GM12801 (cell line): Measurements from ENCODE around the gene HMX2.

Source experiments
- TF ChIP-seq, protein P1 (sequence below): IDR thresholded peaks from one replicate; pipeline ENCODE4 v1.5.1; 2011; ENCODE audit warnings: control low read depth; ENCODE audit not compliant: insufficient read length; ENCODE audit errors: extremely low read depth

HMX2 gene

DNA sequence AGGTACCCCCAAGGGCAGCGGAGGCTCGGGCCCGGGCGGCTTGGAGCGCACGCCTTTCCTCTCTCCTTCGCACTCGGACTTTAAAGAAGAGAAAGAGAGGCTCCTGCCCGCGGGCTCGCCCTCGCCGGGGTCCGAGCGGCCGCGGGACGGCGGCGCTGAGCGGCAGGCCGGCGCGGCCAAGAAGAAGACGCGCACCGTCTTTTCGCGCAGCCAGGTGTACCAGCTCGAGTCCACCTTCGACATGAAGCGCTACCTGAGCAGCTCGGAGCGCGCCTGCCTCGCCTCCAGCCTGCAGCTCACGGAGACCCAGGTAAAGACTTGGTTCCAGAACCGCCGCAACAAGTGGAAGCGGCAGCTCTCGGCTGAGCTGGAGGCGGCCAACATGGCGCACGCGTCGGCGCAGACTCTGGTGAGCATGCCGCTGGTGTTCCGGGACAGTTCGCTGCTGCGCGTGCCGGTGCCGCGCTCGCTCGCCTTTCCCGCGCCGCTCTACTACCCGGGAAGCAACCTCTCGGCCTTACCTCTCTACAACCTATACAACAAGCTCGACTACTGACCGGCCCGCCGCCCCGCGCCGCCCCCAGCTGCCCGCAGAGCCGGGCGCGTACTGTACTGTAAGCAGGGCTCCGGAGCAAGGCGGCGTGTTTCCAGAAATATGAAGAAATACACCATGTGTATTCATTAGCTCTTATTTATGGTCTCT lies 1.8 kb downstream of the HMX2 start:
- TF ChIP-seq, protein P1, sequence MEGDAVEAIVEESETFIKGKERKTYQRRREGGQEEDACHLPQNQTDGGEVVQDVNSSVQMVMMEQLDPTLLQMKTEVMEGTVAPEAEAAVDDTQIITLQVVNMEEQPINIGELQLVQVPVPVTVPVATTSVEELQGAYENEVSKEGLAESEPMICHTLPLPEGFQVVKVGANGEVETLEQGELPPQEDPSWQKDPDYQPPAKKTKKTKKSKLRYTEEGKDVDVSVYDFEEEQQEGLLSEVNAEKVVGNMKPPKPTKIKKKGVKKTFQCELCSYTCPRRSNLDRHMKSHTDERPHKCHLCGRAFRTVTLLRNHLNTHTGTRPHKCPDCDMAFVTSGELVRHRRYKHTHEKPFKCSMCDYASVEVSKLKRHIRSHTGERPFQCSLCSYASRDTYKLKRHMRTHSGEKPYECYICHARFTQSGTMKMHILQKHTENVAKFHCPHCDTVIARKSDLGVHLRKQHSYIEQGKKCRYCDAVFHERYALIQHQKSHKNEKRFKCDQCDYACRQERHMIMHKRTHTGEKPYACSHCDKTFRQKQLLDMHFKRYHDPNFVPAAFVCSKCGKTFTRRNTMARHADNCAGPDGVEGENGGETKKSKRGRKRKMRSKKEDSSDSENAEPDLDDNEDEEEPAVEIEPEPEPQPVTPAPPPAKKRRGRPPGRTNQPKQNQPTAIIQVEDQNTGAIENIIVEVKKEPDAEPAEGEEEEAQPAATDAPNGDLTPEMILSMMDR, result no peak

DNA sequence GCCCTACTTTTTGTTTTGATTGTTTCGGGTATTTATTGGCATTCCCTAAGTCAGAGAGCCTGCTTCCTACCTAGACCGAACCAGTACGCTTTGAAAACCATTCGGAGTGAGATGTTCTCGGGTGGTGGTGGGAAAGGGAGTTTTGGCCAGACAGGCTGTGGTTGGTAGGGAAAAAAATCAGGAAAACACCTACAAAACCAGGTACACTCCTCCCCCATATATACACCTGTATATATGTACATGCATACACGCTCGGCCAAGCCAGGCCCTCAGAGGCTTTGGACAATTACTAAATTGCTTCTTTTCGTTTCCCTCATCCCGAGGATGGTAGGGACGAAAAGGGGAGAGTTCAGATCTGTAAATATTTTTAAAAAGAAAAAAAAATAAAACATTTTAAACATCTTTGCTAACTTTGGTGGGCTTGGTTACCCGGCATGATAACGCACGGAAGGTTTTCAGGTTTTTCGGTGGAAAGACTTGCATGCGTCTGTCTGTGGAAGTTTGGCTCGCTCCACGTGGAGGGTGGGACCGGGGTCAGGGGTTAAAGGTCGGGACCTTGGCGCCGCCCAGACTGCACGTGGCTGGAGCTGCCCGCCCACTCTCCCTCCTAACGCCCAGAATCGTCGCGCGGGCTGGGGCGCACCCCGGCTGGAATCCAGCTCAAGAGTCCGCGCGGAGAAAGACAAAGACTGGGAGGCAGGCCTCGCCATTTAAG lies 2.5 kb downstream of the HMX2 start:
- TF ChIP-seq, protein P1, result no peak

DNA sequence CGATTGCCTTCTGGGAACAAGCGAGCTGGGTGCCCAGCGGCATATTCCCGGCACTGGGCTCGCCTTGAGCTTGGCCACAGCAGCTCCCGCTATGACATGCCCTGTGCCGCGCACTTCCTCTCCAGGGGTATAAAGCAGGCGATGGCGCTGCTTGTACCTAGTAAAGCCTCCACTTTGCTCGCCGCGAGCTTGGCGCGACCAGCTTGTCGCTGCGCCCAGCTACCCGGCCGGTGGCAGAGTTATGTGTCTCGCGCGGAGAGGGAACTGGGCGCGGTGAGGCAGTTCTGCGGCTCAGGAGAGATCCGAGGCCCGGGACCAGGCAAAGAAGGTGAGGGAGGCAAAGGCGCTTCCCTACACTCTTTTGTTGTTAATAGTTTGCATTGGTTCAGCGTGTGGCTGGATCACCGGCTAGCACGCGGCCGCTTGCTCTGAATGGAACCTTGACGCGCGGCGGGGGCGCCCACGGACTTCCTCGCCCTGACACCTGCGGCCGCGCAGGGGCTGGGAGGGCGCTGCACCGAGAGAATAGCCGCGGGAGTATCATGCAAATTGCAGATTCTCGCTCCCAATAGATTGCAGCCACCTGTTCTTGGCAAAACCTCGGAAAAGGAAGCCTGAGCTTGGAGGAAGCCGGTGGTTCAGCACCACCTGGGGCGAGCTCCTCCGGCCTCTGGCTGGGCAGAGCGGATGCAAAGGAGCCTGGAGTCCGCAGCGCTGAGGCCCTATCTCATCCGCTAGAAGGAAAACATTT lies 3.2 kb downstream of the HMX2 start:
- TF ChIP-seq, protein P1, result no peak

DNA sequence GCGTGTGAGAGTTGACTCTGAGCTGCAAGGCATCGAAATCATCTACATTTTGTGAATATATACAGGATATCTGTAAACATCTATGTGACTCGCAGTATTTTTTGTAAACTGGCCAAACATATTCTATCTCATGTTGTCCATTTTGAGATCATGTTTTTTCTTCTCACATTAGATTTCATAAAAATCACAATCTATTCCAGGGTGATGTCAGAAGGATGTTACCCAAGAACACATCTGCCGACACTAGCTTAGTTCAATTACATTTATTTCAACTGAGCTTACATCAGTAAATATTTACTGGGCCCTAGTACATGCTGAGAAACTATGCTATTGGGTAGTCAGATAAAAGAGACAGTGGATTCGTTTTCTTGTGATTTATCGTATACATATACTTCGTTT lies 3.8 kb downstream of the HMX2 start:
- TF ChIP-seq, protein P1, result no peak

DNA sequence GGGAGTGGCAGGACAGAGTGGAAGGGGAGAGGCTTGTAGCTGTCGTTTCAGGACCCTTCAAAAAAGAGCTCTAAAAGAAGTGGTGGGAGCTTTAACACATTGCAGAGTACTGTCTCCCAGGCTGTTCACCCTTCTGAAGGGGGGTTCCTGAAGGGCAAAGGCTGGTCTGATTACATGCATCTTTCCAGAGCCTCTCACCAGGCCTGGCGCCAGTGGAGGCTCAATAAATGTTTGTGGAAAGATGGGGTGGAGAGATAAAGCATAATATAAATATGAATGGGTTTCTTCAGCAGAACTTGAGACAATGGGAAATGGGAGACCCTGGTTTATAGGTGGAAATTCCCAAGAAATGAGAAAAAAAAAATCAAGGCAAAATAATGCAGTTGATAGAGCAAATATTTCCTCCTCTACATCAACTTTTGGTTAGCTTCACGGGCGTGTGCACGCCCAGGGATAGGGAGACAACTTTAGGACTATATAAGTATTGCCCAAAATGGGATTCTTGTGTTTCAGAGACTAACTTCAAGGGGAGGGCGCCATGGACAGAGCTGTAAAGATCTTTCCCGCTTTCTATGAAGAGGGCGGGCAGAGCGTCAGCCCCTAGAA lies 5.7 kb downstream of the HMX2 start:
- TF ChIP-seq, protein P1, result no peak

DNA sequence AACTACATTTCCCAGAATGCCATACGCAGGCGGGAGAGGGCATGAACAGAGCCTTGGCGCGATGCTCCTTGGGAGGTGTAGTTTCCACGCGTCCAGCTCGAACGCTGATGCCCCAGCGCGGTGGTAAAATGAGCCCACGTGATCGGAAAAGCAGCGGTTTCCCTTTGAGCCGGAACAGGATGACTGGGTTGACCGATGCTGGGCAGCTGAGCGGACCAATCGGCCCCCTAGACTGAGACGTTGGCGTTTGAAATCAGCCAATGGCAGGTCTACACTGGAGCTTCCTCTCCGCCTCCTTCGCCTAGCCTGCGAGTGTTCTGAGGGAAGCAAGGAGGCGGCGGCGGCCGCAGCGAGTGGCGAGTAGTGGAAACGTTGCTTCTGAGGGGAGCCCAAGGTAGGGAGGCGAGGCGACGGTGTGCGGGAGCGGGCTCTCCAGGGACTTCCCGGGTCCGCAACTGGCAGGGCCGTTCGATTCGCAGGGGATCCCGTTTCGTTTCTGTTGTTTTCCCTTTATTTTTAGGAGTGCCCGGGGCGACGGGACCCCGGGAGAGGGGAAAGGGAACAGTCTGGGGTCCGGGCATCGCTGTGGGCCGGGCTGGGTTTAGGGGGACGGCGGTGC lies 6.3 kb downstream of the HMX2 start, which contains the start of gene BUB3:
Gene BUB3 (plus strand): TSS at position 311 of the 619 bp plus-strand sequence. CDS start 516 bp downstream, outside the sequence.
- TF ChIP-seq, protein P1, result no peak
